Measurements from ENCODE around the gene GRM1.

DNA sequence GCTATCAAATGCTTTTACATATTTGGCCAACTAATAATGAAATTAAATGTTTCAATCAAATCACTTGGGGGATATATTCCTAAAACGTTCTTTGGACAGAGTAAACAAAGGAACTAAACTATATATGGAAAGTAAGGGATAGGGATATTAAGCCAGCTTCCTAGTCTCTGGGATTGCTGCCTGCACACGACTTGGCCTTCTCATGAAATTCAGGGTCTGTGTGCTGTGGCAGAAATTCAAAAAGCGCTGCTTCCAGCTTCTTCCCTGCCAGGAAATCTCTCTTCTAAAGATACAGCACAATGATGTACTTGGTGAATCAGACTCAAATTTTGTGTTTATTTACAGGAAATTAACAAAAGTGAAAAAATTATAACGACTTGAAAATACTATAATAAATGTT lies 308.5 kb downstream of the GRM1 start:
- TF ChIP-seq, protein P1, sequence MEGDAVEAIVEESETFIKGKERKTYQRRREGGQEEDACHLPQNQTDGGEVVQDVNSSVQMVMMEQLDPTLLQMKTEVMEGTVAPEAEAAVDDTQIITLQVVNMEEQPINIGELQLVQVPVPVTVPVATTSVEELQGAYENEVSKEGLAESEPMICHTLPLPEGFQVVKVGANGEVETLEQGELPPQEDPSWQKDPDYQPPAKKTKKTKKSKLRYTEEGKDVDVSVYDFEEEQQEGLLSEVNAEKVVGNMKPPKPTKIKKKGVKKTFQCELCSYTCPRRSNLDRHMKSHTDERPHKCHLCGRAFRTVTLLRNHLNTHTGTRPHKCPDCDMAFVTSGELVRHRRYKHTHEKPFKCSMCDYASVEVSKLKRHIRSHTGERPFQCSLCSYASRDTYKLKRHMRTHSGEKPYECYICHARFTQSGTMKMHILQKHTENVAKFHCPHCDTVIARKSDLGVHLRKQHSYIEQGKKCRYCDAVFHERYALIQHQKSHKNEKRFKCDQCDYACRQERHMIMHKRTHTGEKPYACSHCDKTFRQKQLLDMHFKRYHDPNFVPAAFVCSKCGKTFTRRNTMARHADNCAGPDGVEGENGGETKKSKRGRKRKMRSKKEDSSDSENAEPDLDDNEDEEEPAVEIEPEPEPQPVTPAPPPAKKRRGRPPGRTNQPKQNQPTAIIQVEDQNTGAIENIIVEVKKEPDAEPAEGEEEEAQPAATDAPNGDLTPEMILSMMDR (IDR thresholded peaks at IDR 0.05), result no peak
- no peak for TF ChIP-seq POLR2AphosphoS5 (IDR thresholded peaks at IDR 0.05)
- no peak for TF ChIP-seq POLR2A (IDR thresholded peaks at IDR 0.05)

Measured in stomach (tissue), 4 donors.